ENCODE measurements around the gene DIP2C. TPM values are rescaled to one million over a fixed set of nuclear protein-coding genes. Genes with fewer than 3 reads are reported as not detected.

Gene DIP2C
- polyA plus RNA-seq, 1 of the 3 experiments (the other 2 are of a cell fraction), result 8.7 TPM

DNA sequence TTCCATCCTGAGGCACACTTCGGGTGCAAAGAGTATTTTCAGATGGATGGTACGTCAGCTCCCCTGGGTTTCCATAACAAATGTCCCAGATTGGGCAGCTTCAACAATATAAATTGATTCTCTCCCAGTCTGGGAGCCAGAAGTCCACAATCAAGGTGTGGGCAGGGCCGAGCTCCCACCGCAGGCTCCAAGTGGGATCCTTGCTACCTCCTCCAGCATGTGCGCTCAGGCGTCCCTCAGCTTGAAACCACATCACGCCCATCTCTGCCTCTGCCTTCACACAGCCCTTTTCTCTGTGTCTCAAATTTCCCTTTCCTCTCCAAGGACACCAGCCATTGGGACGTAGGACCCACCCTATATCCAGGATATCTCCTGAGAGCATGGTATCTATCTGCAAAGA, 153.5 kb downstream of the DIP2C start (continued):
- TF ChIP-seq, protein P1, sequence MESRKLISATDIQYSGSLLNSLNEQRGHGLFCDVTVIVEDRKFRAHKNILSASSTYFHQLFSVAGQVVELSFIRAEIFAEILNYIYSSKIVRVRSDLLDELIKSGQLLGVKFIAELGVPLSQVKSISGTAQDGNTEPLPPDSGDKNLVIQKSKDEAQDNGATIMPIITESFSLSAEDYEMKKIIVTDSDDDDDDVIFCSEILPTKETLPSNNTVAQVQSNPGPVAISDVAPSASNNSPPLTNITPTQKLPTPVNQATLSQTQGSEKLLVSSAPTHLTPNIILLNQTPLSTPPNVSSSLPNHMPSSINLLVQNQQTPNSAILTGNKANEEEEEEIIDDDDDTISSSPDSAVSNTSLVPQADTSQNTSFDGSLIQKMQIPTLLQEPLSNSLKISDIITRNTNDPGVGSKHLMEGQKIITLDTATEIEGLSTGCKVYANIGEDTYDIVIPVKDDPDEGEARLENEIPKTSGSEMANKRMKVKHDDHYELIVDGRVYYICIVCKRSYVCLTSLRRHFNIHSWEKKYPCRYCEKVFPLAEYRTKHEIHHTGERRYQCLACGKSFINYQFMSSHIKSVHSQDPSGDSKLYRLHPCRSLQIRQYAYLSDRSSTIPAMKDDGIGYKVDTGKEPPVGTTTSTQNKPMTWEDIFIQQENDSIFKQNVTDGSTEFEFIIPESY (IDR thresholded peaks at IDR 0.05; ENCODE audit: borderline replicate concordance, low read depth), result no peak
- TF ChIP-seq, protein P2, sequence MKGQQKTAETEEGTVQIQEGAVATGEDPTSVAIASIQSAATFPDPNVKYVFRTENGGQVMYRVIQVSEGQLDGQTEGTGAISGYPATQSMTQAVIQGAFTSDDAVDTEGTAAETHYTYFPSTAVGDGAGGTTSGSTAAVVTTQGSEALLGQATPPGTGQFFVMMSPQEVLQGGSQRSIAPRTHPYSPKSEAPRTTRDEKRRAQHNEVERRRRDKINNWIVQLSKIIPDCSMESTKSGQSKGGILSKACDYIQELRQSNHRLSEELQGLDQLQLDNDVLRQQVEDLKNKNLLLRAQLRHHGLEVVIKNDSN (IDR thresholded peaks at IDR 0.05; ENCODE audit: borderline replicate concordance, low read depth), result no peak
- no peak for TF ChIP-seq GABPA (IDR thresholded peaks at IDR 0.05; ENCODE audit: low read depth)
- no peak for TF ChIP-seq RXRA (IDR thresholded peaks at IDR 0.05; ENCODE audit: borderline replicate concordance, low read depth)
- no peak for TF ChIP-seq TAF1 (IDR thresholded peaks at IDR 0.05; ENCODE audit: borderline replicate concordance, low read depth, low read length)
- no peak for TF ChIP-seq MEF2A (IDR thresholded peaks at IDR 0.05; ENCODE audit: borderline replicate concordance, low read depth)

DNA sequence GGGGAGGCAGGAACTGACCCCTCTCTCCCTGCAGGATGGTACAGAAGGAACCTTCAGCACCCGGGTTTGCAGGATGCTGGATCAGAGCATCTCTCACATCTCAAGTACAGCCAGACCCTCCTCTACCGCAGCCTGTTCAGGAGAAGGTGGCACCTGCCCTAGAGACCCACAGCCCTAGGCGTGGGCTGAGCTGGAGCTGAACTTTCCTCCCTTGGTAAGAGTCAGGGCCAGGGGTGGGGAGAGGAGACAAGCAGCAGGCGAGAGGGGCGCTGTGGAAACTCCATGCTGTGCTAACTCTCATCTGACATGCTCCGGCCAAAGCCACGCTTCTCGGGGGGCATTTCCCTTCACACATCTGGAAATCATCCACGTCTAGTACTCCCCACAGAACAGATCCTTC, 154.4 kb downstream of the DIP2C start:
- Histone ChIP-seq H3K9ac (no peak overlapping the region), H3K27ac (ENCODE audit: low read depth in 2 of 2, low read length in 1 of 2) (no peak overlapping the region), H3K4me3 (ENCODE audit: low read depth in 2 of 2, low read length in 1 of 2) (no peak overlapping the region), H3K9me2 (no peaks in the 10 kb centered on the region), H3K4me2 (no peak overlapping the region), H3K36me3 (replicated peaks in 1 of 2; ENCODE audit: control insufficient read depth in 1 of 2, insufficient read depth in 2 of 2, low read length in 1 of 2) (no peaks in the 10 kb centered on the region), H4K20me1 (ENCODE audit: insufficient read depth) (peaks cover 79% of the 10 kb centered on the region), H2AFZ (ENCODE audit: low read depth) (no peak overlapping the region), H3F3A (replicated peaks; ENCODE audit: insufficient read depth) (peaks cover 6% of the 10 kb centered on the region), H3K79me2 (ENCODE audit: insufficient read depth) (peaks cover 37% of the 10 kb centered on the region; the same call in 1 of the 2 replicates), H3K27me3 (ENCODE audit: insufficient read depth) (no peaks in the 10 kb centered on the region), H3K4me1 (ENCODE audit: control insufficient read depth in 1 of 2, insufficient read depth in 2 of 2, low read depth in 1 of 2, low read length in 1 of 2) (peaks cover 0 to 3% of the 10 kb centered on the region in 2 experiments; a peak in 1 of 4 replicates), H3K9me3 (no peaks in the 10 kb centered on the region)
- POLR2A ChIA-PET, result no interaction called here
- CTCF ChIA-PET, result no interaction called here
- 97% methylated on average over 4 of the region's 9 CpGs for WGBS (ENCODE audit: low lambda C conversion rate)
- TF ChIP-seq MEF2A (IDR thresholded peaks at IDR 0.05; ENCODE audit: borderline replicate concordance, low read depth), result no peak
- TF ChIP-seq RFX5 (IDR thresholded peaks at IDR 0.05; ENCODE audit: low read length), result no peak
- TF ChIP-seq SMC3 (IDR thresholded peaks at IDR 0.05; ENCODE audit: low read depth, low read length), result no peak
- TF ChIP-seq RCOR1 (IDR thresholded peaks at IDR 0.05; ENCODE audit: low read length), result no peak
- TF ChIP-seq, protein P3, sequence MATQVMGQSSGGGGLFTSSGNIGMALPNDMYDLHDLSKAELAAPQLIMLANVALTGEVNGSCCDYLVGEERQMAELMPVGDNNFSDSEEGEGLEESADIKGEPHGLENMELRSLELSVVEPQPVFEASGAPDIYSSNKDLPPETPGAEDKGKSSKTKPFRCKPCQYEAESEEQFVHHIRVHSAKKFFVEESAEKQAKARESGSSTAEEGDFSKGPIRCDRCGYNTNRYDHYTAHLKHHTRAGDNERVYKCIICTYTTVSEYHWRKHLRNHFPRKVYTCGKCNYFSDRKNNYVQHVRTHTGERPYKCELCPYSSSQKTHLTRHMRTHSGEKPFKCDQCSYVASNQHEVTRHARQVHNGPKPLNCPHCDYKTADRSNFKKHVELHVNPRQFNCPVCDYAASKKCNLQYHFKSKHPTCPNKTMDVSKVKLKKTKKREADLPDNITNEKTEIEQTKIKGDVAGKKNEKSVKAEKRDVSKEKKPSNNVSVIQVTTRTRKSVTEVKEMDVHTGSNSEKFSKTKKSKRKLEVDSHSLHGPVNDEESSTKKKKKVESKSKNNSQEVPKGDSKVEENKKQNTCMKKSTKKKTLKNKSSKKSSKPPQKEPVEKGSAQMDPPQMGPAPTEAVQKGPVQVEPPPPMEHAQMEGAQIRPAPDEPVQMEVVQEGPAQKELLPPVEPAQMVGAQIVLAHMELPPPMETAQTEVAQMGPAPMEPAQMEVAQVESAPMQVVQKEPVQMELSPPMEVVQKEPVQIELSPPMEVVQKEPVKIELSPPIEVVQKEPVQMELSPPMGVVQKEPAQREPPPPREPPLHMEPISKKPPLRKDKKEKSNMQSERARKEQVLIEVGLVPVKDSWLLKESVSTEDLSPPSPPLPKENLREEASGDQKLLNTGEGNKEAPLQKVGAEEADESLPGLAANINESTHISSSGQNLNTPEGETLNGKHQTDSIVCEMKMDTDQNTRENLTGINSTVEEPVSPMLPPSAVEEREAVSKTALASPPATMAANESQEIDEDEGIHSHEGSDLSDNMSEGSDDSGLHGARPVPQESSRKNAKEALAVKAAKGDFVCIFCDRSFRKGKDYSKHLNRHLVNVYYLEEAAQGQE (IDR thresholded peaks at IDR 0.05; ENCODE audit: low read depth, low read length), result no peak
- TF ChIP-seq, protein P4, sequence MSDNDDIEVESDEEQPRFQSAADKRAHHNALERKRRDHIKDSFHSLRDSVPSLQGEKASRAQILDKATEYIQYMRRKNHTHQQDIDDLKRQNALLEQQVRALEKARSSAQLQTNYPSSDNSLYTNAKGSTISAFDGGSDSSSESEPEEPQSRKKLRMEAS (IDR thresholded peaks at IDR 0.05; ENCODE audit: low read depth), result no peak
- TF ChIP-seq RAD21 (IDR thresholded peaks at IDR 0.05; ENCODE audit: low read length), result no peak
- no peak for TF ChIP-seq GATA2 (CRISPR knock-in tag; IDR thresholded peaks at IDR 0.05)
- TF ChIP-seq RXRA (IDR thresholded peaks at IDR 0.05; ENCODE audit: borderline replicate concordance, low read depth), result no peak
- TF ChIP-seq TEAD4 (IDR thresholded peaks at IDR 0.05; ENCODE audit: borderline replicate concordance, insufficient read depth), result no peak
- TF ChIP-seq NFIC (IDR thresholded peaks at IDR 0.05; ENCODE audit: borderline replicate concordance), result no peak
- no peak for DNase-seq
